NCI-H748 (cell line): ENCODE results near the gene UNC93B1.

ENCODE experiments used
- DNase-seq: peaks from one replicate; lab custom pipeline; 2025; ENCODE audit not compliant: unreplicated experiment; lab: John Stamatoyannopoulos, UW

UNC93B1 gene

GRCh38 chr11:68025047-68025446 lies 21.1 kb upstream of the UNC93B1 start:
- DNase-seq = no peak

GRCh38 chr11:68024508-68024907 lies 20.6 kb upstream of the UNC93B1 start:
- DNase-seq = no peak

- no peak for DNase-seq
Observed at GRCh38 chr11:68022531-68022930, 18.6 kb upstream of the UNC93B1 start.

- DNase-seq = no peak
Observed at GRCh38 chr11:68021167-68021787, 17.4 kb upstream of the UNC93B1 start.

GRCh38 chr11:68020575-68020974 lies 16.7 kb upstream of the UNC93B1 start:
- no peak for DNase-seq

GRCh38 chr11:68019486-68019885 lies 15.6 kb upstream of the UNC93B1 start:
- DNase-seq = no peak

GRCh38 chr11:68018730-68019190 lies 14.9 kb upstream of the UNC93B1 start:
- DNase-seq = no peak

GRCh38 chr11:68017980-68018729 lies 14.3 kb upstream of the UNC93B1 start:
- DNase-seq = no peak

GRCh38 chr11:68016904-68017817 lies 13.3 kb upstream of the UNC93B1 start:
- DNase-seq = no peak

- DNase-seq = no peak
Observed at GRCh38 chr11:68016161-68016903, 12.4 kb upstream of the UNC93B1 start.

GRCh38 chr11:68015467-68015866 lies 11.6 kb upstream of the UNC93B1 start:
- DNase-seq = no peak

GRCh38 chr11:68014947-68015447 lies 11.1 kb upstream of the UNC93B1 start:
- no peak for DNase-seq

GRCh38 chr11:68014157-68014946 lies 10.5 kb upstream of the UNC93B1 start:
- no peak for DNase-seq

- DNase-seq = no peak
Observed at GRCh38 chr11:68013611-68014156, 9.8 kb upstream of the UNC93B1 start.

- no peak for DNase-seq
Observed at GRCh38 chr11:68012843-68013610, 9.1 kb upstream of the UNC93B1 start.

GRCh38 chr11:68012044-68012842 lies 8.3 kb upstream of the UNC93B1 start:
- DNase-seq = no peak

GRCh38 chr11:68011051-68011943 lies 7.4 kb upstream of the UNC93B1 start:
- no peak for DNase-seq
